Thoracic aorta (tissue), 2 donors: ENCODE results near the gene HOXB4. TPM values are rescaled to one million over a fixed set of nuclear protein-coding genes. Genes with fewer than 3 reads are reported as not detected.

Source experiments
- ATAC-seq: fragments of 150-250 bp; one replicate; pipeline ENCODE4 v1.8.0; 2017; ENCODE audit warnings: low read depth; ENCODE audit not compliant: insufficient number of reproducible peaks, low FRiP score
- DNase-seq: peaks from one replicate; pipeline ENCODE4 v3.0.0-alpha.2; 2020; ENCODE audit warnings: low spot score
- H3K27ac ChIP-seq, 2 donors: fragments of 200-600 bp; sonication (generic); 1 replicate in 1 of 2; 2 replicates in 1 of 2; pipeline ENCODE4 v1.5.1; 2016; ENCODE audit warnings: mild to moderate bottlenecking in 2 of 2, moderate library complexity in 2 of 2
- H3K27me3 ChIP-seq: fragments of 200-600 bp; sonication (generic); replicated peaks from 2 replicates; pipeline ENCODE4 v1.6.0; 2016; ENCODE audit warnings: mild to moderate bottlenecking; ENCODE audit not compliant: insufficient read depth
- H3K36me3 ChIP-seq: fragments of 200-600 bp; sonication (generic); one replicate; pipeline ENCODE4 v1.5.1; 2016
- H3K4me1 ChIP-seq, 2 donors: fragments of 200-600 bp; sonication (generic); 1 replicate in 1 of 2; 2 replicates in 1 of 2; pipeline versions ENCODE4 v1.5.1 to v1.6.0; 2016; ENCODE audit warnings: low read depth in 2 of 2, mild to moderate bottlenecking in 1 of 2; ENCODE audit not compliant: control insufficient read depth in 1 of 2
- H3K4me3 ChIP-seq: fragments of 200-600 bp; sonication (generic); 2 replicates; pipeline ENCODE4 v1.5.1; 2016; ENCODE audit warnings: mild to moderate bottlenecking
- H3K9me3 ChIP-seq: fragments of 200-600 bp; sonication (generic); 2 replicates; pipeline ENCODE4 v1.5.1; 2016
- CTCF ChIP-seq: fragments of 200-600 bp; sonication (generic); IDR thresholded peaks from one replicate; pipeline ENCODE4 v1.5.1; 2019; ENCODE audit warnings: antibody characterized with exemption
- total RNA-seq, 2 donors: library from RNA; depleted of rRNA; stranded (reverse); fragments of >200 nt; gene quantifications; one replicate each; pipeline versions ENCODE4 v1.1.0 to v1.2.3, GENCODE V29; 2016

Gene HOXB4
- total RNA-seq, 2 donors from 2014 or later, result 6.2 to 11.5 TPM

GRCh38 chr17:48554412-48555257 is 23.5 kb downstream of the HOXB4 start:
- TF ChIP-seq CTCF, result no peak
- Histone ChIP-seq H3K27ac (peak overlapping the region; percentile 91 to 96), H3K4me3 (peak overlapping the region; percentile 84), H3K27me3 (no peaks in the 10 kb centered on the region), H3K9me3 (no peaks in the 10 kb centered on the region), H3K36me3 (peaks cover 9% of the 10 kb centered on the region), H3K4me1 (peaks cover 41 to 77% of the 10 kb centered on the region in 2 donors)
- ATAC-seq (no peak), DNase-seq (no peak)

GRCh38 chr17:48553826-48554225 is 24.3 kb downstream of the HOXB4 start:
- ATAC-seq (no peak), DNase-seq (no peak)
- Histone ChIP-seq H3K27ac (peak overlapping the region; percentile 91 to 96), H3K9me3 (no peaks in the 10 kb centered on the region), H3K4me3 (peak overlapping the region; percentile 84), H3K27me3 (no peaks in the 10 kb centered on the region), H3K4me1 (peaks cover 43 to 72% of the 10 kb centered on the region in 2 donors), H3K36me3 (peaks cover 9% of the 10 kb centered on the region)
- no peak for TF ChIP-seq CTCF

GRCh38 chr17:48553190-48553547 is 25.0 kb downstream of the HOXB4 start:
- Histone ChIP-seq H3K9me3 (no peaks in the 10 kb centered on the region), H3K4me1 (peaks cover 45 to 72% of the 10 kb centered on the region in 2 donors), H3K27me3 (no peaks in the 10 kb centered on the region), H3K27ac (peak overlapping the region; percentile 91 to 96), H3K4me3 (peak overlapping the region; percentile 84), H3K36me3 (peaks cover 9% of the 10 kb centered on the region)
- ATAC-seq (no peak), DNase-seq (no peak)
- no peak for TF ChIP-seq CTCF

- peak overlapping the region; percentile 84 for H3K4me3 ChIP-seq
- H3K36me3 ChIP-seq, result peaks cover 9% of the 10 kb centered on the region
- no peaks in the 10 kb centered on the region for H3K27me3 ChIP-seq
- no peak for TF ChIP-seq CTCF
- peak overlapping the region; percentile 91 to 96 for H3K27ac ChIP-seq
- H3K9me3 ChIP-seq, result no peaks in the 10 kb centered on the region
- DNase-seq (no peak), ATAC-seq (no peak)
- H3K4me1 ChIP-seq, result peaks cover 47 to 72% of the 10 kb centered on the region in 2 donors
These were observed 25.5 kb downstream of the HOXB4 start for GRCh38 chr17:48552466-48553189.
